Transverse colon (tissue), 4 donors: ENCODE measurements around the gene TMEM101. TPM values are rescaled to one million over a fixed set of nuclear protein-coding genes. Genes with fewer than 3 reads are reported as not detected.

ENCODE experiments used
- DNase-seq: peaks from one replicate; pipeline ENCODE4 v3.0.0-alpha.2; 2019
- H3K27ac ChIP-seq, 4 donors: fragments of 200-600 bp; sonication (generic); 2 replicates each; pipeline ENCODE4 v1.5.1; 2016 to 2018; ENCODE audit warnings: inconsistent platforms in 4 of 4
- H3K27me3 ChIP-seq: fragments of 200-600 bp; sonication (generic); 2 replicates; pipeline ENCODE4 v1.5.1; 2017; ENCODE audit warnings: inconsistent platforms
- H3K36me3 ChIP-seq, 4 donors: fragments of 200-600 bp; sonication (generic); 2 replicates each; pipeline ENCODE4 v1.5.1; 2017 to 2019; ENCODE audit warnings: inconsistent platforms in 4 of 4
- H3K4me1 ChIP-seq, 4 donors: fragments of 200-600 bp; sonication (generic); 2 replicates each; pipeline ENCODE4 v1.5.1; 2017 to 2020; ENCODE audit warnings: inconsistent platforms in 4 of 4
- H3K4me3 ChIP-seq, 4 donors: fragments of 200-600 bp; sonication (generic); 1 replicate in 1 of 4; 2 replicates in 3 of 4; pipeline versions ENCODE4 v1.5.1 to v1.6.1; 2017 to 2019; ENCODE audit warnings: inconsistent platforms in 4 of 4
- H3K9me3 ChIP-seq, 2 donors: fragments of 200-600 bp; sonication (generic); 2 replicates each; pipeline ENCODE4 v1.5.1; 2017 to 2019; ENCODE audit warnings: inconsistent platforms in 2 of 2
- CTCF ChIP-seq, 5 experiments: fragments of 200-600 bp in 3 of 5; fragments of 450-650 bp in 2 of 5; sonication (generic) in 3 of 5; IDR thresholded peaks; 1 replicate in 2 of 5; 2 replicates in 3 of 5; pipeline ENCODE4 v1.5.1; 2016 to 2017; ENCODE audit warnings: antibody characterized with exemption in 5 of 5, inconsistent platforms in 3 of 5, mild to moderate bottlenecking in 2 of 5, moderate library complexity in 1 of 5
- EP300 ChIP-seq: sonication (generic); formaldehyde crosslinking; IDR thresholded peaks from one replicate; pipeline ENCODE4 v1.6.1; 2017; ENCODE audit warnings: antibody characterized with exemption, low read depth
- POLR2A ChIP-seq: fragments of 450-650 bp; IDR thresholded peaks from one replicate; pipeline ENCODE4 v1.6.1; 2016; ENCODE audit warnings: antibody characterized with exemption, mild to moderate bottlenecking, moderate library complexity
- POLR2AphosphoS5 ChIP-seq, 3 donors: sonication (generic); formaldehyde crosslinking; IDR thresholded peaks; one replicate each; pipeline ENCODE4 v1.6.1; 2016; ENCODE audit warnings: antibody characterized with exemption in 3 of 3
- WGBS, 2 donors: methylation state at CpG; one replicate each; pipeline ENCODE4 v1.1.5; 2018; ENCODE audit warnings: low coverage in 1 of 2; 5-methylcytosine and 5-hydroxymethylcytosine counted together
- in situ Hi-C, 4 donors: fragments of 200-750 bp; cut with MboI; loops; one replicate each; pipeline versions ENCODE4 v1.15.0 to v1.15.1; 2017; ENCODE audit warnings: low sequenced_read_pairs in 3 of 4, low pct_ligation_motif_present in 1 of 4, low pct_unique_long_range_greater_than_20kb in 1 of 4
- intact Hi-C: fragments of 100-400 bp; cut with DNase I; formaldehyde crosslinking; loops from one replicate; pipeline ENCODE4 v1.15.1; 2023; ENCODE audit warnings: low total_unique reads
- total RNA-seq, 4 donors: library from RNA; depleted of rRNA; stranded (reverse); fragments of >200 nt; gene quantifications; one replicate each; pipeline ENCODE4 v1.1.0, GENCODE V29; 2016

The TMEM101 gene
- total RNA-seq, 4 donors from 2014 or later = 25.2 to 34.0 (median 27.7) TPM

- H3K27ac ChIP-seq = no peak overlapping the region
- no peaks in the 10 kb centered on the region for H3K9me3 ChIP-seq
- H3K4me3 ChIP-seq = no peak overlapping the region
- peaks cover 4 to 8% (median 7%) of the 10 kb centered on the region in 4 donors for H3K4me1 ChIP-seq
- intact Hi-C loops (no loop called here), in situ Hi-C loops (loop anchor here in 3 of 4 donors (10.0 to 25.0 kb wide), 2 partner anchors 48 to 105 kb away; partner anchors contain the start of gene PPY (in 3 of the 3))
- H3K27me3 ChIP-seq = peaks cover 55% of the 10 kb centered on the region
- DNase-seq = no peak
- H3K36me3 ChIP-seq = no peaks in the 10 kb centered on the region
- TF ChIP-seq POLR2AphosphoS5 (IDR thresholded peaks at IDR 0.05) = no peak
- TF ChIP-seq POLR2A = no peak
- no peak for TF ChIP-seq CTCF (IDR thresholded peaks at IDR 0.05)
- no peak for TF ChIP-seq EP300
- WGBS, 2 donors = 93% methylated on average over 6 to 14 of the region's 14 CpGs
Measured at GRCh38 chr17:43992641-43993040, 22.1 kb downstream of the TMEM101 start.

- Histone ChIP-seq H3K27ac (no peak overlapping the region), H3K4me1 (peaks cover 9 to 10% (median 10%) of the 10 kb centered on the region in 4 donors), H3K4me3 (no peak overlapping the region), H3K36me3 (no peaks in the 10 kb centered on the region), H3K27me3 (peaks cover 63% of the 10 kb centered on the region), H3K9me3 (no peaks in the 10 kb centered on the region)
- intact Hi-C loops (no loop called here), in situ Hi-C loops (loop anchor here in 1 of 4 donors (25.0 kb wide), 1 partner anchor 101 kb away; no protein-coding TSS in a partner anchor)
- DNase-seq = no peak
- 37% methylated on average over 5 to 9 of the region's 9 CpGs for WGBS, 2 donors
- TF ChIP-seq POLR2AphosphoS5 (IDR thresholded peaks at IDR 0.05) (no peak), CTCF (IDR thresholded peaks at IDR 0.05) (no peak), POLR2A (no peak), EP300 (no peak)
Measured at GRCh38 chr17:43988301-43988700, 26.5 kb downstream of the TMEM101 start.

GRCh38 chr17:43987131-43988021 is 27.4 kb downstream of the TMEM101 start:
- Histone ChIP-seq H3K36me3 (no peaks in the 10 kb centered on the region), H3K27ac (no peak overlapping the region), H3K9me3 (no peaks in the 10 kb centered on the region), H3K4me1 (peaks cover 9 to 12% (median 11%) of the 10 kb centered on the region in 4 donors), H3K4me3 (no peak overlapping the region), H3K27me3 (peaks cover 65% of the 10 kb centered on the region)
- intact Hi-C loops (no loop called here), in situ Hi-C loops (loop anchor here in 1 of 4 donors (25.0 kb wide), 1 partner anchor 100 kb away; no protein-coding TSS in a partner anchor)
- DNase-seq = no peak
- no peak for TF ChIP-seq EP300
- no peak for TF ChIP-seq CTCF (IDR thresholded peaks at IDR 0.05)
- TF ChIP-seq POLR2A = no peak
- no peak for TF ChIP-seq POLR2AphosphoS5 (IDR thresholded peaks at IDR 0.05)
- WGBS, 2 donors = 40 to 67% methylated on average over 3 to 11 of the region's 12 CpGs

- Histone ChIP-seq H3K4me1 (peaks cover 9 to 12% (median 11%) of the 10 kb centered on the region in 4 donors), H3K27ac (no peak overlapping the region), H3K36me3 (no peaks in the 10 kb centered on the region), H3K9me3 (no peaks in the 10 kb centered on the region), H3K27me3 (peaks cover 74% of the 10 kb centered on the region), H3K4me3 (no peak overlapping the region)
- intact Hi-C loops = no loop called here
- in situ Hi-C loops = loop anchor here in 1 of 4 donors (25.0 kb wide), 1 partner anchor 99 kb away; no protein-coding TSS in a partner anchor
- TF ChIP-seq POLR2AphosphoS5 (IDR thresholded peaks at IDR 0.05) = no peak
- no peak for TF ChIP-seq EP300
- no peak for TF ChIP-seq POLR2A
- no peak for TF ChIP-seq CTCF (IDR thresholded peaks at IDR 0.05)
- WGBS, 2 donors = 83% methylated on average over 7 of the region's 7 CpGs; no CpG with 5 or more reads in 1 of the 2 donors
- DNase-seq = no peak
Measured at GRCh38 chr17:43986225-43986981, 28.4 kb downstream of the TMEM101 start.
